ENCODE data around the gene NFIC. TPM values are rescaled to one million over a fixed set of nuclear protein-coding genes. Genes with fewer than 3 reads are reported as not detected.

NFIC gene
- polyA plus RNA-seq, 1 donor from 2014 or later: 0.24 TPM

- no peaks in the 10 kb centered on the region for H3F3A ChIP-seq (ENCODE audit: insufficient read depth, low read length, poor library complexity, severe bottlenecking)
- no peak overlapping the region for H3K4me2 ChIP-seq (ENCODE audit: low read length)
- peaks cover 53% of the 10 kb centered on the region for H3K79me2 ChIP-seq (replicated peaks; ENCODE audit: insufficient read depth, low read length)
- peaks cover 28% of the 10 kb centered on the region for H4K20me1 ChIP-seq (ENCODE audit: insufficient read depth)
- no peaks in the 10 kb centered on the region for H3K27me3 ChIP-seq (ENCODE audit: insufficient read depth, low read depth, low read length)
- H3K27ac ChIP-seq (ENCODE audit: low read length): no peak overlapping the region
- no peak overlapping the region for H2AFZ ChIP-seq (ENCODE audit: low read depth, low read length)
- TF ChIP-seq EZH2 (IDR thresholded peaks at IDR 0.05; ENCODE audit: borderline replicate concordance, insufficient read depth, low read length, poor library complexity, severe bottlenecking) (no peak), RAD21 (conservative IDR thresholded peaks at IDR 0.05) (no peak), EP300 (conservative IDR thresholded peaks at IDR 0.05; ENCODE audit: poor library complexity, severe bottlenecking) (no peak), TAF1 (IDR thresholded peaks at IDR 0.05; ENCODE audit: low read depth) (no peak), MXI1 (conservative IDR thresholded peaks at IDR 0.05; ENCODE audit: poor library complexity, severe bottlenecking) (no peak), SMC3 (conservative IDR thresholded peaks at IDR 0.05; ENCODE audit: poor library complexity) (no peak), POLR2AphosphoS5 (IDR thresholded peaks at IDR 0.05) (no peak), REST (IDR thresholded peaks at IDR 0.05; ENCODE audit: borderline replicate concordance) (no peak), CTCF (IDR thresholded peaks at IDR 0.05; ENCODE audit: poor library complexity, severe bottlenecking) (no peak)
- H3K9me3 ChIP-seq (ENCODE audit: low read length): no peaks in the 10 kb centered on the region
- no peak overlapping the region for H3K4me3 ChIP-seq (ENCODE audit: low read length)
- no peaks in the 10 kb centered on the region for H3K36me3 ChIP-seq (ENCODE audit: insufficient read depth, low read length)
- H3K9me2 ChIP-seq (ENCODE audit: insufficient read depth, low read length): no peaks in the 10 kb centered on the region
- H3K9ac ChIP-seq (ENCODE audit: low read length): no peak overlapping the region
These were observed 149.6 kb downstream of the NFIC start for GRCh38 chr19:3515891-3516422.

DNA sequence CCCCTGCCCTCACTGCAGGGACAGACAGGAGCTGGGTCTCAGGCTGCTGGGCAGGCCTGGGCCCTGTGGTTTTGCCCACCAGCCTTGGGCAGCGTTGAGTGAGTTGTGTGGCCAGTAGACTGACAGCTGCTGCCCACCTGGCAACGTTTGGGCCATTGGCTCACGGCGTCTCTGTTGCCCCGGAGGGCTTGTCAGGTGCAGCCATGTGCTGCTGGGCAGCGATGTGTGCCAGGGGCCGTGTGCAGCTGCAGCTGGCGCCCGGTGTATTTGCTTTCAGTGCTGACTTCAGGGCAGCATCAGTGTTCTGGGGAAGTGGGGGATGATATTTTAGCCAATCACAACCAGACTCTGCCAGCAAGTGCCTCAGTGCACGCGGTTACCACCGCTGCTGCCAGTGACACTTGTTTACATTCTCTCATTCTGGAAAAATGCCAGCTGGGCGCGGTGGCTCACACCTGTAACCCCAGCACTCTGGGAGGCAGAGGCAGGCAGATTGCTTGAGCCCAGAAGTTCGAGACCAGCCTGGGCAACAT, 150.4 kb downstream of the NFIC start:
- peaks cover 46% of the 10 kb centered on the region for H3K79me2 ChIP-seq (replicated peaks; ENCODE audit: insufficient read depth, low read length)
- TF ChIP-seq TAF1 (IDR thresholded peaks at IDR 0.05; ENCODE audit: low read depth) (no peak), REST (IDR thresholded peaks at IDR 0.05; ENCODE audit: borderline replicate concordance) (no peak), MXI1 (conservative IDR thresholded peaks at IDR 0.05; ENCODE audit: poor library complexity, severe bottlenecking) (no peak), CTCF (IDR thresholded peaks at IDR 0.05; ENCODE audit: poor library complexity, severe bottlenecking) (no peak), SMC3 (conservative IDR thresholded peaks at IDR 0.05; ENCODE audit: poor library complexity) (no peak), POLR2AphosphoS5 (IDR thresholded peaks at IDR 0.05) (no peak), EP300 (conservative IDR thresholded peaks at IDR 0.05; ENCODE audit: poor library complexity, severe bottlenecking) (no peak), EZH2 (IDR thresholded peaks at IDR 0.05; ENCODE audit: borderline replicate concordance, insufficient read depth, low read length, poor library complexity, severe bottlenecking) (no peak)
- H3K9me2 ChIP-seq (ENCODE audit: insufficient read depth, low read length): no peaks in the 10 kb centered on the region
- H3K9me3 ChIP-seq (ENCODE audit: low read length): no peaks in the 10 kb centered on the region
- no peak overlapping the region for H3K4me2 ChIP-seq (ENCODE audit: low read length)
- H2AFZ ChIP-seq (ENCODE audit: low read depth, low read length): no peak overlapping the region
- H3K9ac ChIP-seq (ENCODE audit: low read length): no peak overlapping the region
- no peak overlapping the region for H3K27ac ChIP-seq (ENCODE audit: low read length)
- H3F3A ChIP-seq (ENCODE audit: insufficient read depth, low read length, poor library complexity, severe bottlenecking): no peaks in the 10 kb centered on the region
- H3K4me3 ChIP-seq (ENCODE audit: low read length): no peak overlapping the region
- H4K20me1 ChIP-seq (ENCODE audit: insufficient read depth): peaks cover 22% of the 10 kb centered on the region
- H3K27me3 ChIP-seq (ENCODE audit: insufficient read depth, low read depth, low read length): no peaks in the 10 kb centered on the region
- no peaks in the 10 kb centered on the region for H3K36me3 ChIP-seq (ENCODE audit: insufficient read depth, low read length)
